GM23338 (cell line): ENCODE results near the gene TBC1D9.

Experiments
- CREB1 ChIP-seq: fragments of 250-450 bp; sonication (Bioruptor Pico); IDR thresholded peaks from 2 replicates; pipeline ENCODE4 v1.5.0; 2020; ENCODE audit warnings: low read depth, mild to moderate bottlenecking, moderate library complexity
- ETS1 ChIP-seq: IDR thresholded peaks from 2 replicates; pipeline ENCODE4 v1.6.1; 2016; ENCODE audit warnings: antibody characterized with exemption
- EZH2 ChIP-seq: fragments of 200-600 bp; sonication (generic); IDR thresholded peaks from one replicate; pipeline ENCODE4 v1.8.0; 2017; ENCODE audit warnings: antibody characterized with exemption, mild to moderate bottlenecking, low read depth; ENCODE audit not compliant: unreplicated experiment
- EZH2phosphoT487 ChIP-seq: fragments of 200-600 bp; sonication (generic); IDR thresholded peaks from one replicate; pipeline ENCODE4 v1.8.1; 2018; ENCODE audit warnings: antibody characterized with exemption; ENCODE audit not compliant: unreplicated experiment
- JUNB ChIP-seq: IDR thresholded peaks from one replicate; pipeline ENCODE4 v1.6.1; 2016; ENCODE audit warnings: antibody characterized with exemption; ENCODE audit not compliant: unreplicated experiment
- POLR2AphosphoS5 ChIP-seq: IDR thresholded peaks from 2 replicates; pipeline ENCODE4 v1.6.1; 2016; ENCODE audit warnings: antibody characterized with exemption, low read depth
- REST ChIP-seq: IDR thresholded peaks from one replicate; pipeline ENCODE4 v1.6.1; 2018; ENCODE audit warnings: antibody characterized with exemption; ENCODE audit not compliant: unreplicated experiment
- STAT1 ChIP-seq: IDR thresholded peaks from one replicate; pipeline ENCODE4 v1.6.1; 2016; ENCODE audit warnings: antibody characterized with exemption; ENCODE audit not compliant: unreplicated experiment
- ZNF114 ChIP-seq: fragments of 250-450 bp; sonication (Bioruptor Pico); IDR thresholded peaks from 2 replicates; pipeline ENCODE4 v1.5.0; 2020; ENCODE audit warnings: mild to moderate bottlenecking, moderate library complexity
- ZNF331 ChIP-seq: fragments of 250-450 bp; sonication (Bioruptor Pico); IDR thresholded peaks from 2 replicates; pipeline ENCODE4 v1.5.0; 2020; ENCODE audit warnings: low read depth, mild to moderate bottlenecking, moderate library complexity
- TF ChIP-seq, protein P1 (sequence below), 2 experiments: fragments of 200-600 bp in 1 of 2; sonication (generic) in 1 of 2; conservative IDR thresholded peaks; 2 replicates each; pipeline versions ENCODE4 v1.5.1 to v1.6.1; 2016 to 2017; ENCODE audit warnings: antibody characterized with exemption in 2 of 2, low read depth in 2 of 2, mild to moderate bottlenecking in 2 of 2, moderate library complexity in 1 of 2

DNA sequence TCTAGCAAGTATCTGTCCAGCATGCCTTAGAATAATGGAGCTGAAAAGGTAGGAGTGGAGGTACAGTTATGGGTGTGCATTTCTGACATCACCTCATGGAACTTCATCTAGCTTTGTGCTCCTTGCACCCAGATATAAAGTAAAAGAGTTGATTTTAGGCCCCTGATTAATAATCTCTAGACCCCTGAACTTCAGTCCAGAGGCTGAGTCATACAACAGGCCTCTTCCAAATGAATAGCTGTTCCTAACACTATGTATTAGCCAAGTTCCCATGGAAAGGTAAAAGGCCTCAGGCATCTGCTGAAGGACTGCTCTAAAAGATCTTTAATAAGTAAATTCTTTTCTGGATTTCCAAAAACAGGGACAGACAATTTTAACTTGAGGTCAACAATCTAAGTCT, 16.2 kb downstream of the TBC1D9 start:
- TF ChIP-seq EZH2 (no peak), EZH2phosphoT487 (no peak), ZNF331 (CRISPR knock-in tag) (no peak), STAT1 (no peak), REST (no peak), POLR2AphosphoS5 (no peak), CREB1 (CRISPR knock-in tag) (no peak), ZNF114 (CRISPR knock-in tag) (no peak), JUNB (no peak), ETS1 (no peak)
- TF ChIP-seq, protein P1, sequence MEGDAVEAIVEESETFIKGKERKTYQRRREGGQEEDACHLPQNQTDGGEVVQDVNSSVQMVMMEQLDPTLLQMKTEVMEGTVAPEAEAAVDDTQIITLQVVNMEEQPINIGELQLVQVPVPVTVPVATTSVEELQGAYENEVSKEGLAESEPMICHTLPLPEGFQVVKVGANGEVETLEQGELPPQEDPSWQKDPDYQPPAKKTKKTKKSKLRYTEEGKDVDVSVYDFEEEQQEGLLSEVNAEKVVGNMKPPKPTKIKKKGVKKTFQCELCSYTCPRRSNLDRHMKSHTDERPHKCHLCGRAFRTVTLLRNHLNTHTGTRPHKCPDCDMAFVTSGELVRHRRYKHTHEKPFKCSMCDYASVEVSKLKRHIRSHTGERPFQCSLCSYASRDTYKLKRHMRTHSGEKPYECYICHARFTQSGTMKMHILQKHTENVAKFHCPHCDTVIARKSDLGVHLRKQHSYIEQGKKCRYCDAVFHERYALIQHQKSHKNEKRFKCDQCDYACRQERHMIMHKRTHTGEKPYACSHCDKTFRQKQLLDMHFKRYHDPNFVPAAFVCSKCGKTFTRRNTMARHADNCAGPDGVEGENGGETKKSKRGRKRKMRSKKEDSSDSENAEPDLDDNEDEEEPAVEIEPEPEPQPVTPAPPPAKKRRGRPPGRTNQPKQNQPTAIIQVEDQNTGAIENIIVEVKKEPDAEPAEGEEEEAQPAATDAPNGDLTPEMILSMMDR (conservative IDR thresholded peaks at IDR 0.05; ENCODE audit: low read depth in 2 of 2), result no peak
